Astrocyte (in vitro differentiated cells and primary cell): ENCODE data around the gene MAP3K14. TPM values are rescaled to one million over a fixed set of nuclear protein-coding genes. Genes with fewer than 3 reads are reported as not detected.

ENCODE experiments used
- DNase-seq: peaks from one replicate; pipeline ENCODE4 v3.0.0-alpha.2; 2010; ENCODE audit warnings: low read depth
- FAIRE-seq: peaks from 2 replicates; lab custom pipeline; 2011; peaks lifted over from hg19 to GRCh38; lab: Jason Lieb, UNC
- H2AFZ ChIP-seq: 2 replicates; pipeline ENCODE4 v1.6.0; 2012; ENCODE audit warnings: low read depth, low read length, inconsistent platforms
- H3K27ac ChIP-seq: 2 replicates; pipeline ENCODE4 v1.5.1; 2011; ENCODE audit warnings: low read depth, low read length, inconsistent platforms
- H3K27me3 ChIP-seq: 2 replicates; pipeline ENCODE4 v1.6.0; 2011; ENCODE audit warnings: low read length, inconsistent platforms; ENCODE audit not compliant: insufficient read depth
- H3K36me3 ChIP-seq: 2 replicates; pipeline ENCODE4 v1.5.1; 2011; ENCODE audit warnings: low read length, inconsistent platforms; ENCODE audit not compliant: insufficient read depth
- H3K4me1 ChIP-seq: 2 replicates; pipeline ENCODE4 v1.5.1; 2011; ENCODE audit warnings: low read length, inconsistent platforms; ENCODE audit not compliant: insufficient read depth
- H3K4me2 ChIP-seq: 2 replicates; pipeline ENCODE4 v1.6.0; 2012; ENCODE audit warnings: low read length, inconsistent platforms
- H3K4me3 ChIP-seq: 2 replicates; pipeline ENCODE4 v1.5.1; 2011; ENCODE audit warnings: low read depth, mild to moderate bottlenecking, low read length, inconsistent platforms; ENCODE audit not compliant: insufficient read depth
- H3K79me2 ChIP-seq: 2 replicates; pipeline ENCODE4 v1.6.0; 2012; ENCODE audit warnings: mild to moderate bottlenecking, low read length, inconsistent platforms; ENCODE audit not compliant: insufficient read depth
- H3K9ac ChIP-seq: 2 replicates; pipeline ENCODE4 v1.6.0; 2012; ENCODE audit warnings: mild to moderate bottlenecking, low read length, inconsistent platforms
- H3K9me3 ChIP-seq: 2 replicates; pipeline ENCODE4 v1.5.1; 2012; ENCODE audit warnings: low read depth, mild to moderate bottlenecking, low read length, inconsistent platforms; ENCODE audit not compliant: insufficient read depth
- H4K20me1 ChIP-seq: 2 replicates; pipeline ENCODE4 v1.6.0; 2012; ENCODE audit warnings: low read length, inconsistent platforms; ENCODE audit not compliant: insufficient read depth
- H3K27ac Mint-ChIP-seq: one replicate; pipeline ENCODE4 v1.8.0; 2021; ENCODE audit warnings: mild to moderate bottlenecking, mixed read lengths; ENCODE audit not compliant: unreplicated experiment
- H3K27me3 Mint-ChIP-seq: one replicate; pipeline ENCODE4 v1.8.0; 2021; ENCODE audit warnings: low read depth, mixed read lengths; ENCODE audit not compliant: unreplicated experiment
- H3K36me3 Mint-ChIP-seq: one replicate; pipeline ENCODE4 v1.8.0; 2021; ENCODE audit warnings: low read depth, mixed read lengths; ENCODE audit not compliant: unreplicated experiment
- H3K4me1 Mint-ChIP-seq: one replicate; pipeline ENCODE4 v1.8.0; 2021; ENCODE audit warnings: low read depth, mixed read lengths; ENCODE audit not compliant: unreplicated experiment
- H3K4me3 Mint-ChIP-seq: one replicate; pipeline ENCODE4 v1.8.0; 2021; ENCODE audit warnings: mild to moderate bottlenecking, moderate library complexity, mixed read lengths; ENCODE audit not compliant: unreplicated experiment
- H3K9me3 Mint-ChIP-seq: one replicate; pipeline ENCODE4 v1.8.0; 2021; ENCODE audit warnings: mild to moderate bottlenecking, mixed read lengths; ENCODE audit not compliant: unreplicated experiment
- CTCF ChIP-seq: IDR thresholded peaks from 2 replicates; pipeline ENCODE4 v1.5.1; 2011; ENCODE audit warnings: low read depth, mild to moderate bottlenecking, inconsistent platforms, low read length, moderate library complexity; ENCODE audit not compliant: insufficient read depth
- EZH2 ChIP-seq: IDR thresholded peaks from 2 replicates; pipeline ENCODE4 v1.6.1; 2012; ENCODE audit warnings: mild to moderate bottlenecking, low read length, inconsistent platforms; ENCODE audit not compliant: insufficient read depth
- total RNA-seq: library from RNA; stranded (reverse); gene quantifications from 2 replicates; pipeline ENCODE4 v1.2.1, GENCODE V29; 2021

Gene MAP3K14
- total RNA-seq, 1 donor from 2014 or later, result 10.8 TPM

- peaks cover 10% of the 10 kb centered on the region for H3K4me1 Mint-ChIP-seq
- FAIRE-seq (no peak), DNase-seq (no peak)
- Histone ChIP-seq H3K4me3 (no peak overlapping the region), H2AFZ (no peak overlapping the region), H3K4me2 (no peak overlapping the region), H3K36me3 (no peaks in the 10 kb centered on the region), H3K27ac (no peak overlapping the region), H3K9ac (no peak overlapping the region), H3K4me1 (peaks cover 10% of the 10 kb centered on the region), H3K79me2 (no peaks in the 10 kb centered on the region), H4K20me1 (no peaks in the 10 kb centered on the region), H3K27me3 (no peaks in the 10 kb centered on the region), H3K9me3 (no peaks in the 10 kb centered on the region)
- H3K27ac Mint-ChIP-seq, result no peak overlapping the region
- no peaks in the 10 kb centered on the region for H3K9me3 Mint-ChIP-seq
- no peaks in the 10 kb centered on the region for H3K36me3 Mint-ChIP-seq
- H3K27me3 Mint-ChIP-seq, result no peaks in the 10 kb centered on the region
- no peak overlapping the region for H3K4me3 Mint-ChIP-seq
- TF ChIP-seq EZH2 (no peak), CTCF (no peak)
Measured at GRCh38 chr17:45339646-45340605, 23.1 kb upstream of the MAP3K14 start.

GRCh38 chr17:45338996-45339535 lies 22.2 kb upstream of the MAP3K14 start:
- H3K4me3 Mint-ChIP-seq, result no peak overlapping the region

More at GRCh38 chr17:45338996-45339535, 22.2 kb upstream of the MAP3K14 start:
- no peak overlapping the region for H3K4me2 ChIP-seq
- FAIRE-seq (no peak), DNase-seq (no peak)
- Mint-ChIP-seq H3K9me3 (no peaks in the 10 kb centered on the region), H3K4me1 (peaks cover 10% of the 10 kb centered on the region), H3K27me3 (no peaks in the 10 kb centered on the region), H3K36me3 (no peaks in the 10 kb centered on the region), H3K27ac (no peak overlapping the region)
- TF ChIP-seq EZH2 (no peak), CTCF (no peak)
- H2AFZ ChIP-seq, result no peak overlapping the region
- no peaks in the 10 kb centered on the region for H3K9me3 ChIP-seq
- H3K4me1 ChIP-seq, result peaks cover 10% of the 10 kb centered on the region
- no peaks in the 10 kb centered on the region for H3K36me3 ChIP-seq
- no peak overlapping the region for H3K4me3 ChIP-seq
- H3K27me3 ChIP-seq, result no peaks in the 10 kb centered on the region
- H4K20me1 ChIP-seq, result no peaks in the 10 kb centered on the region
- H3K27ac ChIP-seq, result no peak overlapping the region
- H3K9ac ChIP-seq, result no peak overlapping the region
- no peaks in the 10 kb centered on the region for H3K79me2 ChIP-seq
